ENCODE data around the gene DYNLT4. TPM values are rescaled to one million over a fixed set of nuclear protein-coding genes. Genes with fewer than 3 reads are reported as not detected.

DYNLT4 gene
- total RNA-seq, 1 experiment from 2014 or later, result 0.31 TPM

- Mint-ChIP-seq H3K4me3 (peak overlapping the region; percentile 81), H3K27ac (peak overlapping the region; percentile 100), H3K36me3 (no peaks in the 10 kb centered on the region), H3K9me3 (no peaks in the 10 kb centered on the region), H3K27me3 (ENCODE audit: low read depth) (no peaks in the 10 kb centered on the region), H3K4me1 (peaks cover 16% of the 10 kb centered on the region)
- ChIA-PET POLR2A (interaction anchor here (2.3 to 3.2 kb wide), 3 partner anchors 12 to 99 kb away, joined by 9 to 20 read pairs (median 16); partner anchors contain the start of gene BTBD19), CTCF (interaction anchor here (0.5 to 2.8 kb wide), 7 partner anchors 10 to 51 kb away, joined by 3 to 13 read pairs (median 3); partner anchors contain the start of genes PLK3 and PTCH2)
- DNase-seq (ENCODE audit: low spot score) (no peak), ATAC-seq (peak; percentile 2)
- TF ChIP-seq JUN (CRISPR knock-in tag; IDR thresholded peaks at IDR 0.05), result no peak
- no peak for TF ChIP-seq SP1 (CRISPR knock-in tag; conservative IDR thresholded peaks at IDR 0.05)
Measured at GRCh38 chr1:44820328-44821239, 13.4 kb upstream of the DYNLT4 start.

GRCh38 chr1:44819608-44820327, 12.6 kb upstream of the DYNLT4 start:
- Mint-ChIP-seq H3K27ac (peak overlapping the region; percentile 100), H3K9me3 (no peaks in the 10 kb centered on the region), H3K4me1 (peaks cover 24% of the 10 kb centered on the region), H3K4me3 (peak overlapping the region; percentile 81), H3K27me3 (ENCODE audit: low read depth) (no peaks in the 10 kb centered on the region), H3K36me3 (no peaks in the 10 kb centered on the region)
- ChIA-PET POLR2A (interaction anchor here (0.5 to 3.2 kb wide), 14 partner anchors 10 to 296 kb away, joined by 3 to 22 read pairs (median 5); partner anchors contain the start of genes BEST4, BTBD19, PLK3 and PTCH2), CTCF (interaction anchor here (0.6 to 2.7 kb wide), 10 partner anchors 11 to 490 kb away, joined by 3 to 10 read pairs (median 4); partner anchors contain the start of genes BTBD19, HECTD3, PLK3 and RNU5D-1)
- peak; percentile 83 for DNase-seq (ENCODE audit: low spot score)
- ATAC-seq, result peak; percentile 93
- 0 out of 2 replicates have a peak, but pooled peaks have one; percentile 38 for TF ChIP-seq SMAD4 (CRISPR knock-in tag; IDR thresholded peaks at IDR 0.05)
- TF ChIP-seq ZNF219 (CRISPR knock-in tag; IDR thresholded peaks at IDR 0.05; ENCODE audit: borderline replicate concordance), result no peak
- TF ChIP-seq ZNF232 (CRISPR knock-in tag; IDR thresholded peaks at IDR 0.05), result peak; percentile 86
- 0 out of 2 replicates have a peak, but pooled peaks have one; percentile 7 for TF ChIP-seq GABPB1 (CRISPR knock-in tag; IDR thresholded peaks at IDR 0.05)
- TF ChIP-seq ZSCAN18 (CRISPR knock-in tag; IDR thresholded peaks at IDR 0.05), result no peak
- TF ChIP-seq ZNF425 (CRISPR knock-in tag; conservative IDR thresholded peaks at IDR 0.05), result peak; percentile 99
- peak; percentile 66; the same call in 1 of the 2 replicates for TF ChIP-seq TEAD4 (CRISPR knock-in tag; IDR thresholded peaks at IDR 0.05)
- TF ChIP-seq ATF3 (CRISPR knock-in tag; conservative IDR thresholded peaks at IDR 0.05), result 0 out of 2 replicates have a peak, but pooled peaks have one; percentile 34
- TF ChIP-seq CTCF (IDR thresholded peaks at IDR 0.05), result no peak
- TF ChIP-seq GTF2I (CRISPR knock-in tag; conservative IDR thresholded peaks at IDR 0.05), result no peak
- peak; percentile 98 for TF ChIP-seq ZNF532 (CRISPR knock-in tag; IDR thresholded peaks at IDR 0.05; ENCODE audit: borderline replicate concordance)
- TF ChIP-seq RORB (CRISPR knock-in tag; IDR thresholded peaks at IDR 0.05), result peak; percentile 64; the same call in 1 of the 2 replicates
- no peak for TF ChIP-seq FOXP1 (CRISPR knock-in tag; IDR thresholded peaks at IDR 0.05; ENCODE audit: borderline replicate concordance)
- peak; percentile 96 for TF ChIP-seq TEAD1 (CRISPR knock-in tag; IDR thresholded peaks at IDR 0.05)
- TF ChIP-seq HMGXB4 (CRISPR knock-in tag; IDR thresholded peaks at IDR 0.05), result peak; percentile 50; the same call in 1 of the 2 replicates
- TF ChIP-seq ZNF671 (CRISPR knock-in tag; IDR thresholded peaks at IDR 0.05), result peak; percentile 99
- peak; percentile 98 for TF ChIP-seq EMX1 (CRISPR knock-in tag; IDR thresholded peaks at IDR 0.05)

All from WTC11 (cell line).